SU-DHL-6 (cell line): ENCODE measurements around the gene CYTH1.

Experiments used
- H2AFZ ChIP-seq: fragments of 200-600 bp; sonication (generic); 2 replicates; pipeline ENCODE4 v1.6.1; 2014; ENCODE audit warnings: low read depth, mild to moderate bottlenecking, moderate library complexity, mixed read lengths, antibody characterized with exemption, low read length; ENCODE audit not compliant: severe bottlenecking
- H3F3A ChIP-seq: fragments of 200-600 bp; shearing (Covaris generic); 2 replicates; pipeline ENCODE4 v1.6.0; 2016; ENCODE audit warnings: antibody characterized with exemption, mild to moderate bottlenecking; ENCODE audit not compliant: insufficient read depth
- H3K27ac ChIP-seq: fragments of 200-600 bp; sonication (generic); 2 replicates; pipeline ENCODE4 v1.5.1; 2016; ENCODE audit warnings: low read depth, mild to moderate bottlenecking, low read length, moderate library complexity, mixed read lengths
- H3K27me3 ChIP-seq: fragments of 200-600 bp; sonication (generic), shearing (Covaris generic); 2 replicates; pipeline ENCODE4 v1.6.0; 2014; ENCODE audit warnings: mild to moderate bottlenecking, low read length
- H3K36me3 ChIP-seq: fragments of 200-600 bp; sonication (generic); 2 replicates; pipeline ENCODE4 v1.6.1; 2014; ENCODE audit warnings: mild to moderate bottlenecking, low read length, mixed read lengths
- H3K4me2 ChIP-seq: fragments of 300-600, 200-600 bp; shearing (Covaris generic), sonication (generic); 2 replicates; pipeline ENCODE4 v1.6.0; 2014; ENCODE audit warnings: low read length, low read depth, mild to moderate bottlenecking; ENCODE audit not compliant: poor library complexity, severe bottlenecking
- H3K4me3 ChIP-seq: fragments of 200-600 bp; sonication (generic); 2 replicates; pipeline ENCODE4 v1.5.1; 2014; ENCODE audit warnings: antibody characterized with exemption, low read length, mild to moderate bottlenecking, mixed read lengths; ENCODE audit not compliant: insufficient read depth, poor library complexity, severe bottlenecking
- H3K79me2 ChIP-seq: fragments of 200-600 bp; sonication (generic); 2 replicates; pipeline ENCODE4 v1.6.1; 2014; ENCODE audit warnings: mild to moderate bottlenecking, low read length, moderate library complexity; ENCODE audit not compliant: insufficient read depth
- H3K9ac ChIP-seq: fragments of 200-600 bp; sonication (generic); 2 replicates; pipeline ENCODE4 v1.7.0; 2014; ENCODE audit warnings: mild to moderate bottlenecking, low read length
- H3K9me2 ChIP-seq: fragments of 200-600 bp; sonication (generic); replicated peaks from 2 replicates; pipeline ENCODE4 v1.6.1; 2014; ENCODE audit warnings: low read length; ENCODE audit not compliant: insufficient read depth
- H3K9me3 ChIP-seq: fragments of 200-600 bp; sonication (generic); 2 replicates; pipeline ENCODE4 v1.6.1; 2014; ENCODE audit warnings: low read length, mixed read lengths; ENCODE audit not compliant: insufficient read depth
- H4K20me1 ChIP-seq: fragments of 200-600 bp; sonication (generic); 2 replicates; pipeline ENCODE4 v1.6.1; 2014; ENCODE audit warnings: low read depth, mild to moderate bottlenecking, antibody characterized with exemption, low read length, moderate library complexity, mixed read lengths
- EZH2phosphoT487 ChIP-seq: fragments of 200-600 bp; sonication (generic), shearing (Covaris generic); conservative IDR thresholded peaks from 2 replicates; pipeline ENCODE4 v1.6.1; 2018; ENCODE audit warnings: mild to moderate bottlenecking, antibody characterized with exemption, low read length, moderate library complexity, mixed read lengths
- TF ChIP-seq, protein P1 (sequence below): fragments of 200-600 bp; sonication (generic); IDR thresholded peaks from one replicate; pipeline ENCODE4 v1.5.1; 2017; ENCODE audit warnings: antibody characterized with exemption, mild to moderate bottlenecking, low read length, moderate library complexity; ENCODE audit not compliant: insufficient read depth, poor library complexity, severe bottlenecking

CYTH1 gene

DNA sequence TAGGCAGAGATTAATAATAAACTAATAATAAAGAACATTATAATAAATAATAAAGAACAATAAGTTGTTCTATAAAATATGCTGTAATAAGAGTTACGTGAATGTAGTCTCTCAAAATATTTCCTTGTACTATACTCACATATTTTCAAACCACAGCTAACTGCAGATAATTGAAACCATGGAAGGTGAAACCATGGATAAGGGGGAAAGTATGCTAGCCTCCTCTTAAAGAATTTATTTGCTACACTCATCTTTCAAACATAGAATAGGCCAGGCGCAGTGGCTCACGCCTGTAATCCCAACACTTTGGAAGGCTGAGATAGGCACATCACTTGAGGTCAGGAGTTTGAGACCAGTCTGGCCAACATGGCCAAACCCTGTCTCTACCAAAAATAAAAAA is 18.5 kb downstream of the CYTH1 start:
- H3K9ac ChIP-seq, result no peak overlapping the region
- H3K27ac ChIP-seq, result no peak overlapping the region
- H3F3A ChIP-seq, result peaks cover 11% of the 10 kb centered on the region
- H3K36me3 ChIP-seq, result no peaks in the 10 kb centered on the region
- H2AFZ ChIP-seq, result no peak overlapping the region
- no peaks in the 10 kb centered on the region for H3K9me2 ChIP-seq
- peaks cover 37% of the 10 kb centered on the region for H3K79me2 ChIP-seq
- H3K4me3 ChIP-seq, result no peak overlapping the region
- TF ChIP-seq, protein P1, sequence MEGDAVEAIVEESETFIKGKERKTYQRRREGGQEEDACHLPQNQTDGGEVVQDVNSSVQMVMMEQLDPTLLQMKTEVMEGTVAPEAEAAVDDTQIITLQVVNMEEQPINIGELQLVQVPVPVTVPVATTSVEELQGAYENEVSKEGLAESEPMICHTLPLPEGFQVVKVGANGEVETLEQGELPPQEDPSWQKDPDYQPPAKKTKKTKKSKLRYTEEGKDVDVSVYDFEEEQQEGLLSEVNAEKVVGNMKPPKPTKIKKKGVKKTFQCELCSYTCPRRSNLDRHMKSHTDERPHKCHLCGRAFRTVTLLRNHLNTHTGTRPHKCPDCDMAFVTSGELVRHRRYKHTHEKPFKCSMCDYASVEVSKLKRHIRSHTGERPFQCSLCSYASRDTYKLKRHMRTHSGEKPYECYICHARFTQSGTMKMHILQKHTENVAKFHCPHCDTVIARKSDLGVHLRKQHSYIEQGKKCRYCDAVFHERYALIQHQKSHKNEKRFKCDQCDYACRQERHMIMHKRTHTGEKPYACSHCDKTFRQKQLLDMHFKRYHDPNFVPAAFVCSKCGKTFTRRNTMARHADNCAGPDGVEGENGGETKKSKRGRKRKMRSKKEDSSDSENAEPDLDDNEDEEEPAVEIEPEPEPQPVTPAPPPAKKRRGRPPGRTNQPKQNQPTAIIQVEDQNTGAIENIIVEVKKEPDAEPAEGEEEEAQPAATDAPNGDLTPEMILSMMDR, result no peak
- TF ChIP-seq EZH2phosphoT487, result no peak
- H3K9me3 ChIP-seq, result no peaks in the 10 kb centered on the region
- H4K20me1 ChIP-seq, result peaks cover 37% of the 10 kb centered on the region
- no peak overlapping the region for H3K4me2 ChIP-seq
- no peaks in the 10 kb centered on the region for H3K27me3 ChIP-seq

GRCh38 chr17:78761789-78762406 is 20.2 kb downstream of the CYTH1 start:
- H3K9ac ChIP-seq, result no peak overlapping the region
- no peaks in the 10 kb centered on the region for H3K27me3 ChIP-seq
- H2AFZ ChIP-seq, result no peak overlapping the region
- H3K4me2 ChIP-seq, result no peak overlapping the region
- H3K36me3 ChIP-seq, result no peaks in the 10 kb centered on the region
- H3K27ac ChIP-seq, result no peak overlapping the region
- H3K9me2 ChIP-seq, result no peaks in the 10 kb centered on the region
- H3K79me2 ChIP-seq, result peaks cover 37% of the 10 kb centered on the region
- H3F3A ChIP-seq, result peaks cover 11% of the 10 kb centered on the region
- H4K20me1 ChIP-seq, result peaks cover 31% of the 10 kb centered on the region; the same call in 1 of the 2 replicates
- TF ChIP-seq, protein P1, result no peak
- no peak for TF ChIP-seq EZH2phosphoT487
- H3K9me3 ChIP-seq, result no peaks in the 10 kb centered on the region
- H3K4me3 ChIP-seq, result no peak overlapping the region

DNA sequence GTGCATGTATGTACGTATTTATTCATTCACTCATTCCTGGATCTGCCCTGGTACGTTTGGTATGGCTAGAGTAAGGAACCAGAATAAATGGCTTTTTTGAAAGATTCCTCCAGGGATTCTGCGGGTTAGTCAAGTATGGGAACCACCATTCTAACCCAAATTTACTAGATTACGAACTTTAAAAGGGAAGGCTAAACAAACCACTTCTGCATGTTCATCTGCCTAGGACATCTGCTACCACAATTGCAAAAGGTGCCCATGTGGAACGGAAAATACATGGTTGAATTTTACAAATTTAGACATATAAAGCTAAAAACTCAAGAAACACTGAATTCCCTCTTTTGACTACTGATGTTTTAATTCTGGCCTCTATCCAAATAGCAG is 22.1 kb downstream of the CYTH1 start:
- peak overlapping the region; percentile 43 for H3K4me2 ChIP-seq

More for the DNA sequence above, 22.1 kb downstream of the CYTH1 start:
- H3K36me3 ChIP-seq, result no peaks in the 10 kb centered on the region
- no peak overlapping the region for H2AFZ ChIP-seq
- no peak overlapping the region for H3K9ac ChIP-seq
- H3K9me3 ChIP-seq, result no peaks in the 10 kb centered on the region
- H3K27ac ChIP-seq, result peak overlapping the region; percentile 55
- peaks cover 11% of the 10 kb centered on the region for H3F3A ChIP-seq
- no peaks in the 10 kb centered on the region for H3K9me2 ChIP-seq
- H3K4me3 ChIP-seq, result no peak overlapping the region
- peaks cover 40% of the 10 kb centered on the region for H3K79me2 ChIP-seq
- no peaks in the 10 kb centered on the region for H3K27me3 ChIP-seq
- TF ChIP-seq, protein P1, result no peak
- no peak for TF ChIP-seq EZH2phosphoT487
- peaks cover 26% of the 10 kb centered on the region for H4K20me1 ChIP-seq
